Measurements from ENCODE around the gene TACR1. TPM values are rescaled to one million over a fixed set of nuclear protein-coding genes. Genes with fewer than 3 reads are reported as not detected.
A peak's percentile ranks its signal among the peaks of the same experiment; 100 is the strongest.
"Not testable (repeated sequence)": the region's sequence is repeated elsewhere in the genome, so short reads cannot be mapped to it uniquely, and the experiment has no call there.

Gene TACR1
- total RNA-seq, 2 donors from 2014 or later = 0.58 to 0.94 TPM

- intact Hi-C loops (cut with DNase I) = no loop called here
- ATAC-seq = peak; percentile 82 to 85
- DNase-seq = peak; percentile 68
These were observed 1.1 kb upstream of the TACR1 start for GRCh38 chr2:75200140-75201096.

GRCh38 chr2:75195076-75195691, 4.1 kb downstream of the TACR1 start:
- intact Hi-C loops (cut with DNase I) = no loop called here
- ATAC-seq (no peak), DNase-seq (no peak)

GRCh38 chr2:75194184-75194868, 5.0 kb downstream of the TACR1 start:
- ATAC-seq (no peak), DNase-seq (no peak)
- intact Hi-C loops (cut with DNase I) = no loop called here

- no peak for ATAC-seq
- intact Hi-C loops (cut with DNase I) = no loop called here
- DNase-seq = no peak
These were observed 6.8 kb downstream of the TACR1 start for GRCh38 chr2:75192496-75192895.

GRCh38 chr2:75190271-75190990, 8.9 kb downstream of the TACR1 start:
- intact Hi-C loops (cut with DNase I) = no loop called here

GRCh38 chr2:75186821-75187220, 12.5 kb downstream of the TACR1 start:
- intact Hi-C loops (cut with DNase I) = no loop called here
- ATAC-seq (no peak), DNase-seq (no peak)

More at GRCh38 chr2:75190271-75190990, 8.9 kb downstream of the TACR1 start:
- ATAC-seq (no peak), DNase-seq (no peak)

DNA sequence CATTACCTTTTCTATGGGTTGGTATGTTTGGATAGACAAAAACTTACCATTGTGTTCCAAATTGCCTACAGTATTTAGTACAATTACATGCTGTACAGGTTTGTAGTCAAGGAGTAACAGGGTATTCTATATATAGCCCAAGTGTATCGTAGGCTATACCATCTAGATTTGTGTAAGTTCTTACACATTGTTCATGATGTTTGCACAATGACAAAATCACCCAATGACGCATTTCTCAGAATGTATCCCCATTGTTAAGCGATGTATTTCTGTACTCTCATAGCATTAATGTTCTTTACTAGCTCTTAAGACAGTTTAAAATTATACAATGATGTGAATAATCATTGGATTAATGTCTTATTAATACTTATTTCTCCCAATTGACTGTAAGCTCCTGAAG, 16.7 kb downstream of the TACR1 start:
- ATAC-seq (no peak), DNase-seq (no peak)
- intact Hi-C loops (cut with DNase I) = no loop called here

- DNase-seq (no peak), ATAC-seq (no peak)
- intact Hi-C loops (cut with DNase I) = no loop called here
These were observed 18.8 kb downstream of the TACR1 start for GRCh38 chr2:75180476-75180875.

- DNase-seq = no peak
- no peak for ATAC-seq
- intact Hi-C loops (cut with DNase I) = no loop called here
These were observed 21.9 kb downstream of the TACR1 start for GRCh38 chr2:75177427-75177826.

GRCh38 chr2:75175456-75175855, 23.9 kb downstream of the TACR1 start:
- ATAC-seq = no peak
- intact Hi-C loops (cut with DNase I) = no loop called here
- DNase-seq = no peak

DNA sequence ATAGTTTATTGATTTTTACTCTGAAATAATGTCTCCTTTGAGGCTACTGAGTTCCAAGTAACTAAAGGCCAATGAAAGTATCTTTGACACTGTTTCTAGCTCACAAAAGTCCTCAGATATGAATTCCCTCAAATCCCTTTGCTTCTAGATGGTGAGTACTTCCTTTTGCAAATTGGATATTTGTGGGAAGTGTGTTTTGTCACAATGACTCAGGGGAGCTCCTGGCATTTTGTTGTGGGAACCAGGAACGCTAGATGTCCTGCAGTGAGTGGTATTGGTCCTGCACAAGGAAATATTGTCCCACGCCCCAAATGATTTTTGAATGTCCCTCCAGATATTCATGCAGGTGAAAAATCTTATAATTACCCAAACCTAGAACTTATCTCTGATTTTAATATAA, 24.3 kb downstream of the TACR1 start:
- intact Hi-C loops (cut with DNase I) = no loop called here
- DNase-seq (no peak), ATAC-seq (no peak)

GRCh38 chr2:75174519-75174918, 24.8 kb downstream of the TACR1 start:
- ATAC-seq = no peak
- no peak for DNase-seq
- intact Hi-C loops (cut with DNase I) = no loop called here

DNA sequence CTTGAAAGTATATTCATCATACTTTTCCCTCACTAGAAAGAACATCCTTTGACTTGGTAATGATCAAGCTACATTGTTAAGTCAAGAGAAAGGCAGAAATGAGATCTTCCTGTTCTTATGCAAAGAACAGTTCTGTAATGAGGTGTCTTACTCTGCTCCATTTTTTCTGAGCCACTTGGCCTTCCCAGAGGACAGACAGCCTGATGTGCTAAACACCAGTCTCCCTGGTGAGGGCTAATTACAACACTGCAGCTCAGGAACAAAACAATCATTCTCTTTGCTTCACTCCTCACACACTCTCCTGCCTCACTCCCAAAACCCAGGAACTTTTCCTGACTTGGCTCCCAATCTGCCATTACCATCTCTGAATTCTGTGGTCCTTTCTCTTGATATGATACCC, 25.6 kb downstream of the TACR1 start:
- intact Hi-C loops (cut with DNase I) = no loop called here
- ATAC-seq (no peak), DNase-seq (no peak)

GRCh38 chr2:75171423-75171822, 27.9 kb downstream of the TACR1 start:
- intact Hi-C loops (cut with DNase I); ATAC-seq; DNase-seq: not testable (repeated sequence)

- ATAC-seq = no peak
- intact Hi-C loops (cut with DNase I) = no loop called here
- DNase-seq = no peak
These were observed 28.4 kb downstream of the TACR1 start for GRCh38 chr2:75170889-75171288.

DNA sequence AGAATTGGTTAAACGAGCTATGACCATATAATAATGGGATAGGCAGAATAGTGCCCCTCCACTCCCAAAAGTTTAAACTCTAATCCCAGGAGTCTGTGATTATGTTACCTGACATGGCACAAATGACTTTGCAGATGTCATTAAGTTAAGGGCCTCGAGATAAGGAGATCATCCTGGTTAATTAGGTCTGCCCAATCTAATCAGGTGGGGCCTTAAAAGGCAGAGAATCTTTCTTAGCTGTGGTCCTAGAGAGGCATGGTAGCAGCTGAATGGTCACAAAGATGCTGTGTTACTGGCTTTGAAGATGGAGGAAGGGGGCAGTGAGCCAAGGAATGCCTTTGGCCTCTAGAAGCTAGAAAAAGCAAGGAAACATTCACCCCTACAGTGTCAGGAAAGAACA, 31.1 kb downstream of the TACR1 start:
- DNase-seq (no peak), ATAC-seq (no peak)
- intact Hi-C loops (cut with DNase I) = no loop called here

DNA sequence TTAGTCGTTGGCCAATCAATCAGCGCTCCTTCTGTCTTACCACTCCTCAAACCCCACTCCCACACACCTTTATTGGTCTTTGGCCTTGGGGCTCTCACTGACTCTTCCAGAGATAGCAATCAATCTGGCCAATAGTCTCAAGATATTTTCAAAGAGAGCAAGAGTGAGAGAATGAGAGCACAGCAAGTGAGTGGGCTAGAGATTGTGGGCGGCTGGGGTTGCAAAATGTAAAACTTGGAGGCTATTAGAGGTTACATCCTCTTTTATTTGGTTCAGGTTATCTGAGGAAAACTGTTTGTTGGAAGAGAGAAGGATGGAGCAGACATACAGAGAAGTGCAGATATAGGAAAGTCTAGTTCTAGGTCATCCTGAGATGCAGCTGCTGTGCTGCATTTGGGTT, 32.8 kb downstream of the TACR1 start:
- no peak for DNase-seq
- intact Hi-C loops (cut with DNase I) = no loop called here
- ATAC-seq = no peak

GRCh38 chr2:75162897-75163296, 36.4 kb downstream of the TACR1 start:
- intact Hi-C loops (cut with DNase I) = no loop called here
- peak in 1 of 2 donors; percentile 57 for ATAC-seq
- no peak for DNase-seq

- DNase-seq (no peak), ATAC-seq (no peak)
- intact Hi-C loops (cut with DNase I) = no loop called here
These were observed 37.1 kb downstream of the TACR1 start for GRCh38 chr2:75162259-75162658.

Measured in left cardiac atrium (tissue), 4 donors.